HG03575 (cell line): Measurements from ENCODE around the gene IL17RD.

Experiments used
- ATAC-seq: cut with Tn5 transposase; IDR thresholded peaks from one replicate; pipeline ENCODE4 v1.9.1; 2021; ENCODE audit not compliant: unreplicated experiment, insufficient number of reproducible peaks, low FRiP score; ENCODE audit errors: extremely low read depth

IL17RD gene

DNA sequence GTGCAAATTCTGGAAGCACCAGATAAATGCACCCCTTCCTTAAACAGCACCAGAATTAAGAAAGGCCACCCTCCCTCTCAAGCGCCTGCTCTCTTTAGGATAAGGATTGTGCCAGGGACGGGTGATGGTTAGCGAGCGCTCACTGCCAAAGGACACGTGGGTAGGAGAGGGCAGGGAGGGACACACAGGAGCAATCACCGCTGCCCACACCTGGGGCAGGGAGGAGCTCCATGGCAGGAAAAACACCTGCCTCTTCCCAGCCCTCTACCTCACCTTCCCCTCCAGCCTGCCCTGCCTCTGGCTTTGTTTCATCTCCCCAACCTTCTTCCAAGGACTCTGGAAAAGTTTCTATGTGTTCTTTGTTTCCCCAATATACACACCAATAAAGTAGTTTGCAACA is 112.0 kb downstream of the IL17RD start:
- ATAC-seq: no peak

DNA sequence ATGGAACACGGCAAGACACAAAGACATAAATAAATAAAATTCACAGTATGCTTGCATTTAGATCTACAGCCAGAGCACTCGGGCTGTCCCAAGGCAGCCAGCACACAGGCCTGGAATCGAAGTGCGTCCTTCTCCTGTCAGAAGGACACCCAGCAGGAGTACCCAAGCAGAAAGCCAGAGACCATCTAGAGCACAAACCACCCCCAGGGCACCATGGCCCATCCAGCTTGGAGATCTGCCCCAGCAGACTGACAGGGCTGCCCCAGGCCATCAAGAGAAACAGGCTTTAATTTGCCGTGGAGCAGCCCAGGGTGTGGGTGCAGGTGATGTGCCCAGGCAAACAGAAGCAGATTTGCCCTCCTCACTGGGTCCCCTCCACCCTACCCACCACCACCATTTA is 112.5 kb downstream of the IL17RD start:
- ATAC-seq: no peak

DNA sequence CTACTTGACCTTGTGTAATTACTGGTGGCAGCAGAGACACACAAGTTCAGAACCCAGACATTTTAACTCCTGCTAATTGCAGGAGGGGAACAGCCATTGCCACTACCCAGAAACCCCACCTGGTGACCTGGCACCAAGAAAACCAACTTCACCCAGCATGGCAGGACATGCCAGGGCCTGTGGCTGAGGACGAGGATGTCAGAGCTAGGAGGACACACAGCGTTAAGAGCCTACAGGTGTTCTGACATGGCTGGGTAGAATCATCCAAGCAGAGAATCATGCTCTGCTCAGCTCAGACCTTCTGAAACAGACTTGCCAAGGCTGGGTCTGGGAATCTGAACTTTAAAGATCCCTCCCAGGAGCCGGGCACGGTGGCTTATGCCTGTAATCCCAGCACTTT is 116.4 kb downstream of the IL17RD start:
- ATAC-seq: no peak

- no peak for ATAC-seq
These were observed 117.0 kb downstream of the IL17RD start for GRCh38 chr3:57048052-57048671.

DNA sequence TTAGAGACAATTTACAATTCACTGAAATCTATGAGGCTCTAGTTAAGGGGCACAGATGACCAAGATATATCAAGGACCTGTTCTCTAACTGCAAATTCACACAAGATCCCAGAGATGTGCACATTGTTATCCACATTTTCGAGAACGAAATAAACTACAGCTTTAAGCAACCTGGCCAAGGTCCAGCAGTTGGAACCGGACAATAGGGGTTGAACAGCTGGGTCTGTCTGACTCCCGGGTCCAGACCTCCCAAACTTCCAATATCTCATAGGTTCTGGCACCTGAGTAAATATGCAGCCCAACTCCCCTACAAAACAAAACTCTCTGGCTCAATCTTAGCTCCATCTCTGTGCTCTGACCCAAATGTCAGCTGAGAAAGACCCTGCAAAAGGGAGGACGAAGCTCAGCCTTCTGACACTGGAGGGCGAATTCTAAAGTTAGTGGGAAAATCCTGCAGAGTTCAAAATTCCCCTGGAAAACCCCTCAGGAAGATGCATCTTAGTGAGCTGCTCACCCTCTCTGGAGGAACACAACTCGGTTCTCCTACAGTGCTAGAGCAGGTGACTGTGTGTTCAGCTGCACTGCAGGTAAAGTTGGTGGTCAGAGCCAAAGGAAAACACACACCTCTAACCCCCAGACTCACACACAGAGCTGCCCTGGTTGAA is 118.9 kb downstream of the IL17RD start:
- ATAC-seq: no peak

DNA sequence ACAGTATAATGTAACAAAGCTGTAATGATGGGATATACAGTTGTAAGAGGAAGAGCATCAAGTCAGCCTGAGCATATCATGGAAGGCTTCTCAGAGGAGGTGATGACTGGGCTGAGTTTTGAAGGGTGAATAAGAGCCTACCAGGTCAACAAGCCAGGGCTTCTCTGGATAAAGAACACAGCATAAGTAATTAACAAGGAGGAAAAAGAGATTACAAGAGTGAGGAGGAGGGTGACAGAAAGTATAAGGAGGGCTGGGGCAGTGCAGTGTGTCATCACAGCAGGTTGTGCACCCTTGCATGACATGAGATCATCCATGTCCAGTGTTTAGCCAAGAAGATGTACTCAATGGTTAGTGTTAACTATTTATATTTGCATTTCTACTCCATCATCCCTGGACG is 121.6 kb downstream of the IL17RD start:
- ATAC-seq: no peak

- no peak for ATAC-seq
These were observed 123.5 kb downstream of the IL17RD start for GRCh38 chr3:57041674-57042073.
